ENCODE measurements around the gene CENPQ.

The CENPQ gene

GRCh38 chr6:49506569-49507111 is 43.5 kb downstream of the CENPQ start:
- no peak for DNase-seq

GRCh38 chr6:49509342-49509741 is 46.2 kb downstream of the CENPQ start:
- no peak for DNase-seq

GRCh38 chr6:49513153-49513989 is 50.2 kb downstream of the CENPQ start:
- no peak for DNase-seq

GRCh38 chr6:49514571-49515484 is 51.7 kb downstream of the CENPQ start:
- no peak for DNase-seq

- DNase-seq: no peak
Measured at GRCh38 chr6:49515485-49516146, 52.4 kb downstream of the CENPQ start.

GRCh38 chr6:49516147-49516505 is 53.0 kb downstream of the CENPQ start:
- no peak for DNase-seq

- DNase-seq: no peak
Measured at GRCh38 chr6:49517919-49518318, 54.7 kb downstream of the CENPQ start.

GRCh38 chr6:49519660-49520059 is 56.5 kb downstream of the CENPQ start:
- DNase-seq: no peak

GRCh38 chr6:49522710-49523593 is 59.8 kb downstream of the CENPQ start:
- DNase-seq: no peak

- DNase-seq: no peak
Measured at GRCh38 chr6:49523901-49524300, 60.7 kb downstream of the CENPQ start.

GRCh38 chr6:49524541-49524940 is 61.4 kb downstream of the CENPQ start:
- no peak for DNase-seq

- DNase-seq: no peak
Measured at GRCh38 chr6:49526598-49526997, 63.4 kb downstream of the CENPQ start.

- DNase-seq: no peak
Measured at GRCh38 chr6:49527320-49527719, 64.2 kb downstream of the CENPQ start.

- DNase-seq: no peak
Measured at GRCh38 chr6:49528571-49528970, 65.4 kb downstream of the CENPQ start.

- no peak for DNase-seq
Measured at GRCh38 chr6:49530141-49530776, 67.1 kb downstream of the CENPQ start.

GRCh38 chr6:49531774-49532569 is 68.8 kb downstream of the CENPQ start:
- DNase-seq: peak; percentile 49

GRCh38 chr6:49535795-49536194 is 72.6 kb downstream of the CENPQ start:
- no peak for DNase-seq

GRCh38 chr6:49539102-49539501 is 75.9 kb downstream of the CENPQ start:
- no peak for DNase-seq

GRCh38 chr6:49540614-49541013 is 77.4 kb downstream of the CENPQ start:
- no peak for DNase-seq

- no peak for DNase-seq
Measured at GRCh38 chr6:49541210-49541724, 78.1 kb downstream of the CENPQ start.

All from activated CD4-positive, alpha-beta T cell treated with anti-CD3 and anti-CD28 coated beads, Interleukin-10, Interleukin-2, amounts not matched to agents 100 ng/mL and 50 ng/mL, durations not matched to agents 16 hours and 8 hours (primary cell).